ENCODE results near the gene MAN1B1.
"Not testable (repeated sequence)": the region's sequence is repeated elsewhere in the genome, so short reads cannot be mapped to it uniquely, and the experiment has no call there.

Gene MAN1B1

GRCh38 chr9:137128158-137128861 is 41.5 kb downstream of the MAN1B1 start:
- DNase-seq (ENCODE audit: low spot score): no peak

GRCh38 chr9:137128862-137129455 is 42.2 kb downstream of the MAN1B1 start:
- no peak for DNase-seq (ENCODE audit: low spot score)

- peak; percentile 70 for DNase-seq (ENCODE audit: low spot score)
Observed at GRCh38 chr9:137129456-137130175, 42.8 kb downstream of the MAN1B1 start.

- DNase-seq (ENCODE audit: low spot score): no peak
Observed at GRCh38 chr9:137130176-137130755, 43.5 kb downstream of the MAN1B1 start.

- DNase-seq (ENCODE audit: low spot score): no peak
Observed at GRCh38 chr9:137134191-137134590, 47.4 kb downstream of the MAN1B1 start.

GRCh38 chr9:137135154-137135553 is 48.4 kb downstream of the MAN1B1 start:
- not testable (repeated sequence) for DNase-seq (ENCODE audit: low spot score)

- no peak for DNase-seq (ENCODE audit: low spot score)
Observed at GRCh38 chr9:137136261-137136880, 49.6 kb downstream of the MAN1B1 start.

GRCh38 chr9:137136881-137137607 is 50.3 kb downstream of the MAN1B1 start:
- no peak for DNase-seq (ENCODE audit: low spot score)

GRCh38 chr9:137138058-137138721 is 51.4 kb downstream of the MAN1B1 start:
- no peak for DNase-seq (ENCODE audit: low spot score)

- no peak for DNase-seq (ENCODE audit: low spot score)
Observed at GRCh38 chr9:137138722-137139467, 52.1 kb downstream of the MAN1B1 start, which contains the start of gene GRIN1. Gene GRIN1 (plus strand): TSS chr9:137139154. CDS start chr9:137139487, 333 bp downstream.

GRCh38 chr9:137139468-137140150 is 52.8 kb downstream of the MAN1B1 start:
- no peak for DNase-seq (ENCODE audit: low spot score)

- DNase-seq (ENCODE audit: low spot score): no peak
Observed at GRCh38 chr9:137140151-137141012, 53.6 kb downstream of the MAN1B1 start.

- DNase-seq (ENCODE audit: low spot score): no peak
Observed at GRCh38 chr9:137141050-137141810, 54.4 kb downstream of the MAN1B1 start.

GRCh38 chr9:137141976-137142936 is 55.5 kb downstream of the MAN1B1 start:
- DNase-seq (ENCODE audit: low spot score): no peak

GRCh38 chr9:137143459-137143858 is 56.7 kb downstream of the MAN1B1 start:
- no peak for DNase-seq (ENCODE audit: low spot score)

GRCh38 chr9:137145731-137146526 is 59.1 kb downstream of the MAN1B1 start:
- no peak for DNase-seq (ENCODE audit: low spot score)

All from globus pallidus (tissue), 1 donor.